Measurements from ENCODE around the gene GRHPR. TPM values are rescaled to one million over a fixed set of nuclear protein-coding genes. Genes with fewer than 3 reads are reported as not detected.
A peak's percentile ranks its signal among the peaks of the same experiment; 100 is the strongest.
"Not testable (repeated sequence)": the region's sequence is repeated elsewhere in the genome, so short reads cannot be mapped to it uniquely, and the experiment has no call there.

The GRHPR gene
- total and polyA plus RNA-seq, 2 experiments from 2014 or later = 252 to 376 TPM

GRCh38 chr9:37390759-37391158, 31.7 kb upstream of the GRHPR start:
- DNase-seq (ENCODE audit: low read depth in 1 of 2, low spot score in 1 of 2) = peak; percentile 22 to 66
- H3K27me3 ChIP-seq = no peaks in the 10 kb centered on the region
- TF ChIP-seq CTCF (IDR thresholded peaks at IDR 0.05; ENCODE audit: low read depth, low read length) = peak; percentile 28
- no peak overlapping the region for H3K27ac ChIP-seq
- H3K9me3 ChIP-seq (ENCODE audit: low read depth) = no peaks in the 10 kb centered on the region
- no peak overlapping the region for H3K4me3 ChIP-seq
- no peaks in the 10 kb centered on the region for H3K36me3 ChIP-seq
- H3K4me1 ChIP-seq (ENCODE audit: low read depth) = no peaks in the 10 kb centered on the region

GRCh38 chr9:37392272-37392671, 30.2 kb upstream of the GRHPR start:
- Histone ChIP-seq H3K27ac (no peak overlapping the region), H3K9me3 (ENCODE audit: low read depth) (no peaks in the 10 kb centered on the region), H3K36me3 (no peaks in the 10 kb centered on the region), H3K4me3 (no peak overlapping the region), H3K27me3 (no peaks in the 10 kb centered on the region), H3K4me1 (ENCODE audit: low read depth) (no peaks in the 10 kb centered on the region)
- no peak for DNase-seq (ENCODE audit: low read depth in 1 of 2, low spot score in 1 of 2)
- TF ChIP-seq CTCF (IDR thresholded peaks at IDR 0.05; ENCODE audit: low read depth, low read length) = no peak

- Histone ChIP-seq H3K4me3 (no peak overlapping the region), H3K9me3 (ENCODE audit: low read depth) (no peaks in the 10 kb centered on the region), H3K4me1 (ENCODE audit: low read depth) (no peaks in the 10 kb centered on the region), H3K27ac (no peak overlapping the region), H3K27me3 (no peaks in the 10 kb centered on the region), H3K36me3 (no peaks in the 10 kb centered on the region)
- no peak for TF ChIP-seq CTCF (IDR thresholded peaks at IDR 0.05; ENCODE audit: low read depth, low read length)
- DNase-seq (ENCODE audit: low read depth in 1 of 2, low spot score in 1 of 2) = no peak
Measured at GRCh38 chr9:37395229-37395628, 27.3 kb upstream of the GRHPR start.

GRCh38 chr9:37395663-37396062, 26.8 kb upstream of the GRHPR start:
- Histone ChIP-seq H3K36me3 (no peaks in the 10 kb centered on the region), H3K4me3 (no peak overlapping the region), H3K9me3 (ENCODE audit: low read depth) (no peaks in the 10 kb centered on the region), H3K4me1 (ENCODE audit: low read depth) (no peaks in the 10 kb centered on the region), H3K27ac (no peak overlapping the region), H3K27me3 (no peaks in the 10 kb centered on the region)
- no peak for TF ChIP-seq CTCF (IDR thresholded peaks at IDR 0.05; ENCODE audit: low read depth, low read length)
- DNase-seq (ENCODE audit: low read depth in 1 of 2, low spot score in 1 of 2) = no peak

- H3K27me3 ChIP-seq; H3K9me3 ChIP-seq (ENCODE audit: low read depth); H3K27ac ChIP-seq; H3K4me3 ChIP-seq; DNase-seq (ENCODE audit: low read depth in 1 of 2, low spot score in 1 of 2); H3K4me1 ChIP-seq (ENCODE audit: low read depth); H3K36me3 ChIP-seq: not testable (repeated sequence)
Measured at GRCh38 chr9:37397948-37398347, 24.5 kb upstream of the GRHPR start.

- no peaks in the 10 kb centered on the region for H3K9me3 ChIP-seq (ENCODE audit: low read depth)
- no peak overlapping the region for H3K27ac ChIP-seq
- TF ChIP-seq CTCF (IDR thresholded peaks at IDR 0.05; ENCODE audit: low read depth, low read length) = no peak
- no peak for DNase-seq (ENCODE audit: low read depth in 1 of 2, low spot score in 1 of 2)
- no peak overlapping the region for H3K4me3 ChIP-seq
- no peaks in the 10 kb centered on the region for H3K27me3 ChIP-seq
- H3K36me3 ChIP-seq = no peaks in the 10 kb centered on the region
- H3K4me1 ChIP-seq (ENCODE audit: low read depth) = no peaks in the 10 kb centered on the region
Measured at GRCh38 chr9:37398464-37399025, 24.0 kb upstream of the GRHPR start.

Measured in cardiac muscle cell (in vitro differentiated cells and primary cell).